Dedifferentiated amniotic fluid mesenchymal stem cell (primary cell): ENCODE measurements around the gene PEF1.

Source experiments
- DNase-seq: peaks from one replicate; pipeline ENCODE4 v3.0.0-alpha.2; 2016; ENCODE audit errors: extremely low spot score

The PEF1 gene

GRCh38 chr1:31671147-31671546, 26.5 kb upstream of the PEF1 start:
- no peak for DNase-seq

DNA sequence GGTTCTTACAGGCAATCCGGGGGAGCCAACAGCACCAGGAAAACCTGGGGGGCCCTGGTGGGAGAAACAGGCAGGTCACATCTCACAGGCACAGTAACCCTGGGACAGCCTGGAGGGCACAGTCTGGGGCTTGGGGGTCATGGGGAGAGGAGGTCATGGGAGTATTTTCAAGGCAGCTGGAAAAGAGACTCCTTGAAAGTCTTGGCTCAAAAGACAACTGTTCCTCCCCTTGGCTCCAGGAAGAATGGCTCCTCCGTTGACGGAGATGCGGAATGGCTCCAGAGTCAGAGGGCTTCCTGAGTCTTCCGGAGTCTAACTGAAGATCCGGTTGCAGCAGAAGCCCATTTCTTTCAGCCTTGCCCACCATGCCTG, 25.9 kb upstream of the PEF1 start:
- no peak for DNase-seq

DNA sequence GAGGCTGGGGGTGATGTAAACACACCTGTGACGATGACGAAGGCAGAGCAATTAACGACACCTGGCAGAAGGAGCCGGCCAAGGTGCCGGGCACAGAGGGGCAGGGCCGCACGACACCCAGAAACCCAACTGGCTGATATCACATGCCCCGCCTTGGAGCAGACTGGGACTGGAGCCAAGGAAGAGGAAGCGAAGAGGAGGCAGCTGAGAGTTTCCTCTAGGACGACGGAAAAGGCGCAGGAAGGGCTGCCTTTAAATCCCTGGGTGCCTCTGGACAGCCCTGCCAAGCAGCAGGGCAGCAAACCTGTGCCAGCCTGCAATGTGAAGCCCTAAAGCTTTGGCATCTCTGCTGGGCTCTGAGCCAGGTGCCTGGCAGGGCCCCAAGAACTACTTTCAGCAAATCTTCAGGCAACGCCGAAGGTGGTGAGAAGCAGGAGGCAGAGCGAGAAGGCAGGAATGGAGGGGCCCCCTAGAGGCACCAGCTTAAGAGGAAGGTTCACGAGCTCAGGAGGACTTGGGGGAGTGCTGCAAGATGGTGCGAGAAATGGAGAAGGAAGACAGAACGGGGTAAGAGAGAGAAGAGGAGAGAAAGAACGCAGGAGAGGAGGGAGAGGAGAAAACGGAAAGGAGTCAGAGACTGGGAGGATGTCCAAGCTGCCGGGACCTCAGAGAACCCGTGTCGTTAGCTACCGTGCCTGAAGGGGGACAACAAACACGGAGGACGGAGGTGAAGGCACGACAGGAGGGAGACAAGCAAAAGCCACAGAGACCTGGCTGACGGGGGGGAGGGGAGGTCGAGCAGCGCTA, 25.3 kb upstream of the PEF1 start:
- DNase-seq, result no peak

GRCh38 chr1:31669433-31669785, 24.7 kb upstream of the PEF1 start:
- no peak for DNase-seq

DNA sequence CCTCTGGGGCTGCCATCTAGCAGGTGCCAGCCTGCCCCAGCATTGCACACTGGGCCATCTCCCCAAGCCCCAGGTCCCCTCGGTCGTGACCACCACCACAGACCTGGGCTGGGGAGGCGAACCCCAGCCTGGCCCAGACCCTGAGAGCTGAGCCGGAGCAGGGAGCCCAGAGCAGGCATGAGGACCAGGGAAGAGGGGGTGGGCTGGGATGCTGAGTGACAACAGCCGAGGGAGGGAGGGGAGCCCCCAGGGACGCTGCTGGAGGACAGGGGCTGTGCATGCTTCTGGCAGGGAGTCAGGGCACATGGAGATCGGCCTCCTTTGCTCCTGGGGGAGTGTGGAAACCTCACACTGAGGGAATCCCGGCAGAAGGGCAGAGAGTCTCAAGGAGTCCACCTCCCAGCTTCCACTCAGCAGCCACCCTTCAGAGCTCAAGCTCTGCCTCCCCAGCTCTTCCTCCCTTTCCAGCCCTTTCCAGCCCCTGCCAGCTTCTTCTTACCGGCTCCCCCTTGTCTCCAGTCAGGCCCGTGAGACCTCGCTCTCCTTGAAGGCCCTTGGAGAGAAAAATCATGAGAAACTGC, 23.7 kb upstream of the PEF1 start:
- DNase-seq, result no peak

DNA sequence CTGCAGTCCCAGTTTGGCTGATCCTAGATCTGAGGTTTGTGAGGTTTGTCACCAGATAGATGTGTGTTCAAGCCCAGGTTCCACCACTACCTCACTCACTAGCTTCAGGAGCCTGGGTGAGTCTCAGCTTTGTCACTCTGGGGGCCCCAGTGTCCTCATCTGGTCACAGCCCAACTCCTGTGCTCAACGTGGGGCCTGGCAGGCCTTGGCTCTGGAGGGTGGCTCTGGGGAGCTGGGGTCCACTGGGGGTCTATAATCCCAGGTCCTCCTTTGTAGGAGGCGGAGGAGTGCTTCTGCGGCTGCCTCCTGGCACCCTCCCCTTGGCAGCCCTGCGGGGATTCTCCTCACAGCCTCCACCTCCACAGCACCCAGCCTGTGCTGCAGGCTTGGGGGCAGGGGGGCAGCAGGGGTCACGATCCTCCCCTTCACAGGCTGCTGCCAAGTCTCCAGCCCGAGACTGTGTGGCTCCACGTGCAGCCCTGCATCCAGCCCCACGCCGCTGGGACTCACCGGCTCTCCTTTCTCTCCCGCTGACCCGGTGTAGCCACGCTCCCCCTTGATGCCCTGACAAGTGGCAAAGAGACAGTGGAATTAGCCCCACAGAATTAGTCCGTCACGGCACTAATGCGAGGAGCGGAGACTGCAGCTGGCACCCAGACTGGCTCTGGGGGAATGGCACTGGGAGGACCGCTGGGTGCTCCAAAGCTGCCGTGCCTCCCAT, 22.5 kb upstream of the PEF1 start:
- DNase-seq, result no peak

DNA sequence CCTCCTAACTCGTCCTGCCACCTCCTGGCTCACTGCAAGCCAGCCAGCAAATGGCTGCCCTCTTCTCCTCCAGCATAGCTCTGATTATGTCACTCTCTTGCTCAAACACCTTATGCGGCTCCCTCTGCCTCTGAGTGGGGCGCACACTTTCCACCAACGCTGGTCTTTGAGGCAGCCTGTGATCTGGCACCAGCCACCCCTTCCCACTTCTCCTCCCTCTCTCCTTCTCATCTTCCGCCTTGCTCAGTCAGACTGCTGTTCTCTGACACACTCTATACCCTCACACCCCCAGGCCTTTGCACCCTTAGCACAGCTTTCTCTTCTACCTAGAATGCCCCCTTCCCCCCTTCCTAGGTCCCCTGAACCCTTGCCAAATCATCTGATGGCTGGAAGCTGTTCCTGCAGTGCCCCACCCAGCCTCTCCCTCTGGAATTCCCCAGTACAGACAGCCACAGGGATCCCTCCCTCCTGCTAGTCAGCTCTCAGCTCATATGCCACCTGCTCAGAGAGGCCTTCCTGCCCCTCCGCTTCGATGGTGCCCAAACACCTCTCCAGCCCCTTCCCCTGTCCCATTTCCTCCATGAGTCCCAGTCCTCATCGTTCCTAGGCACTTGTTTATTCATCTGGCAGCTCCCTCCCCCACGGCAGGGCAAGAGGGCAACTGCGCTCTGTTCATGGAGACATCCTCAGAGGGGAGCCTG, 21.7 kb upstream of the PEF1 start:
- DNase-seq, result no peak

- DNase-seq, result no peak
Measured at GRCh38 chr1:31665234-31665878, 20.7 kb upstream of the PEF1 start.

DNA sequence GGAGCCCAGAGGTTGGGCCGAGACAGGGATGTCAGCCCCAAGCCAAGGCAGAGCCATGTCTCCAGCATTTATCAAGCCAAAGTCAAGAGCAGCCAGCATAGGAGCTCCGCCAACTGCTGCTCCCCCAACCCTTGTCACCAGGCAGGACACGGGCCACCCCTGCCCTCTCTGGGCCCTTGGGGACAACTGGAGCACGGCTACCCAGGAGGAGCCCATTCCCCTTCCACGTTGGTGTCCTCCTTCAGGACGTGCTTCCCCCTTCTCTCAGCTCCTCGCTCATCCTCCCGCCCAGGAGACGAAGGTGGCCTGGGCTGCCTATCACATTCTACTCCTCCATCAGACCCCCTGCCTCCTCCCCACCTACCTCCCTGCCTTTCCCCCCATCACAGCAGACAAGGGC, 19.9 kb upstream of the PEF1 start:
- DNase-seq, result no peak

- no peak for DNase-seq
Measured at GRCh38 chr1:31663622-31664452, 19.2 kb upstream of the PEF1 start.

- DNase-seq, result no peak
Measured at GRCh38 chr1:31662463-31662862, 17.8 kb upstream of the PEF1 start.

DNA sequence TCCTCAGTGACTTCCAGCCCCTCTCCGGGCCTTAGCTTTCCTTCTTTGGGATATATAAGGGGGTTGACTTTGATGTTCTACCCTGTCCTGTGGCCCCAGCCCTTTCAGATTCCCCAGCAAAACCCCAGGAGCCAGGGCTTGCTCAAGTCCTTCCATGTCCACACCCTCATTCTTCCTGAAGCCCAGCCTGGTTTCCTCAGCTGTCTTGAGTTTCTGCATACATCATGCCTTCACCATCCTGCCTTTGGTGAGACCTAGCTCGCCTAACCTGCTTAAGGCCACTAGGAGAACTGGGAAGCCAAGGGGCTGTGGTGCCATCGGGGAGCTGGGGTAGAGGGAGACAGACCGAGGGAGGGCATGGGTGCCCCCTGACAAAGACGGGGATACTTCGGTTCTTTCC, 17.2 kb upstream of the PEF1 start:
- no peak for DNase-seq

DNA sequence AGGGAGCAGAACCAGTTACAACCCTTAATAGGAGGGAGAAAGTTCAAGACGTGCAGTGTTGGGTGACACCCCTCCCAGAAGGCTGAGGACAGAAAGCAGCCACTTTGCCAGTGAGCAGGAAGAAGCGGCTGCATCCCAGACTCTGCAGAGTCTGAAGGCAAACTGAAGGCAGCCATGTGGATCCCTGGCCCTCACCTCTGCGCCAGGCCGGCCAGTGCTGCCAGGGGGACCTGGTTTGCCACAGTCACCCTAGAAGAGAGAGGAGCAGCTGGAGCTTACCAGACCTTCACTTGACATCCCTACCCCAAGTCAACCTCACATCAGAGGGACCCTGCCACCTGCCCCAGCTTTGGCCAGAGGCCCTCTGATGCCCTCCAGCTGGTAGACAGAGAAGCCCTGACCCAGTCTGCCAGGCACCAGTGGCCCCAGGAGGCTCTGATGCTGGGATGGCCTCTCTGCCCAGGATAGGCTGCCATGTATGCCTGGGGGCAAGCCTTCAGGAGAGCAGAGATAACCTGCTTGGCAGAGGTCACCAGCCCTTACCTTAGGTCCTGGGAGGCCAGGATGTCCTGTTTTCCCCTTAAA, 16.3 kb upstream of the PEF1 start:
- no peak for DNase-seq

- no peak for DNase-seq
Measured at GRCh38 chr1:31659889-31660288, 15.2 kb upstream of the PEF1 start.

- DNase-seq, result no peak
Measured at GRCh38 chr1:31658721-31659120, 14.0 kb upstream of the PEF1 start.

GRCh38 chr1:31657972-31658510, 13.4 kb upstream of the PEF1 start:
- no peak for DNase-seq

DNA sequence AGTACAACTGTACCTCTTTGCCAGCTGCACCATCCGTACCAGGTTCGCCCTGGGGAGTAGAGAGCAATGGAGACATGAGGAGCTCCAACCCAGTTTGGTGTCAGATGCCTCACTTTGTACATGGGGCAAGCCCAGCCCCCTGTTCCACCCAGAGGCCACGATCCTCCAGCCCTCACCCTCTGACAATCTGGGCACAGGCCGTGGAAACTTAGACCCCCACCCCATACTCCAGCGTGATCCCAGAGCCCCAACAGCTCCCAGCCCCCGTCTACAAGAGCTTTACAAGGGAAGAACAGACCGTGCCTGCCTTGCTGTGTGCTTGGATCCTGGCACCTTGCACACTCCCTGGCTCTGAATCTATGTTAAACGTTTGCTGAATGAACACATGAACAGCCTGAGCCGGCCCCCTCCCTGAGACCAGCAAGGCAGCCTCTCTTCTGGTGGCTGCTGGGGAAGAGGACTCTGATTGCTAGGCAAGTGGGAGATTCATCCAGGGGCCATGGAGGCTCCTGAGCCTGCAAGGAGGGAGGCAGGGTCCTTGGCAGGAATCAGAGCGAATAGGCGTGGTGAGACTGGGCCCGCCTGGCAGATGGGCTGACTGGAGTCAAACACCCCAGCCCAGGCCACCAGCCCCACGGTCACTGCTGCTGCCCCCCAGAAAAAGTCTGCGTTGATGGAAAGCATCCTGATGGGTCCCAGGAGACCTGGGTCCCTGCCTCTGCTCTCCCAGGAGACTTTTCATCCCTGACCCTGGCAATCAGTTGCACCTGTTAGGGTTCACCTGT, 12.5 kb upstream of the PEF1 start:
- no peak for DNase-seq

DNA sequence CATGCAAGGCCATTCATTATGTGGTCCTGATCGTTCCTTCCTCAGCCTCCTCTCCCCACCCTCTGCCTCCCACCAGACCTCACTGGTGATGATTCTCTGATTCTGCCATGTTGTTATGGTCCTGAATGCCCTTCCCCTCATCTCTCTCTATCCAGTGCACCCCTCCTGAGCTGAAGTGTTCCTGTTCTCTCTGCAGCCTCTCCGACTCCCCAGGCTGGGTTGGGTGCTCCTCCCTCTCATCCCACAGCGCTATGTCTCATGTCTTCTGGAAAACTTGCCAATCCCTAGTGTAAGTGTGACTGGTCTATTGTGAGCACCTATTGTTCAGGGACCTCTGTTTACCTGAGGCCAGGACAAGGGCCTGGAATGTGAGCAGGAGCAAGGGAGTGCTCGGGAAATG, 11.1 kb upstream of the PEF1 start:
- no peak for DNase-seq

- no peak for DNase-seq
Measured at GRCh38 chr1:31655104-31655503, 10.4 kb upstream of the PEF1 start.

GRCh38 chr1:31654474-31654776, 9.7 kb upstream of the PEF1 start:
- no peak for DNase-seq
